ENCODE measurements around the gene ACOXL.

- TF ChIP-seq POLR2B (IDR thresholded peaks at IDR 0.05; ENCODE audit: low read depth, partially characterized antibody) (no peak), NCOR1 (IDR thresholded peaks at IDR 0.05) (no peak), CTCF (IDR thresholded peaks at IDR 0.05 in 2 of 3, conservative IDR thresholded peaks at IDR 0.05 in 1 of 3; ENCODE audit: insufficient read depth in 2 of 3, low read depth in 1 of 3, low read length in 3 of 3) (no peak), ZBTB33 (CRISPR knock-in tag; IDR thresholded peaks at IDR 0.05) (no peak), POLR2A (conservative IDR thresholded peaks at IDR 0.05) (no peak), EZH2 (IDR thresholded peaks at IDR 0.05; ENCODE audit: borderline replicate concordance, low read depth, low read length) (no peak), CHD4 (IDR thresholded peaks at IDR 0.05; ENCODE audit: insufficient read depth, insufficient replicate concordance, low read depth, low read length, poor library complexity, severe bottlenecking) (no peak)
Observed at GRCh38 chr2:111046670-111047069, 314.3 kb downstream of the ACOXL start.

All from K562 (cell line).